Measurements from ENCODE around the gene TRIM33. TPM values are rescaled to one million over a fixed set of nuclear protein-coding genes. Genes with fewer than 3 reads are reported as not detected.

TRIM33 gene
- total and polyA plus RNA-seq, 2 of the 13 experiments (the other 11 are each of a cell fraction or from before 2014, with no cell fraction given): 35.5 to 42.2 TPM

- no peak for TF ChIP-seq HHEX (CRISPR knock-in tag; IDR thresholded peaks at IDR 0.05)
- peak; percentile 68; the same call in 1 of the 2 replicates for TF ChIP-seq FOXJ3 (CRISPR knock-in tag; IDR thresholded peaks at IDR 0.05; ENCODE audit: borderline replicate concordance)
- no peak for TF ChIP-seq ATF1 (CRISPR knock-in tag; IDR thresholded peaks at IDR 0.05)
- no peak for TF ChIP-seq ZNF703 (CRISPR knock-in tag; IDR thresholded peaks at IDR 0.05; ENCODE audit: borderline replicate concordance)
- no peak; the same call in 1 of the 2 replicates for TF ChIP-seq AHDC1 (CRISPR knock-in tag; IDR thresholded peaks at IDR 0.05; ENCODE audit: borderline replicate concordance)
- TF ChIP-seq BRD4 (CRISPR knock-in tag; IDR thresholded peaks at IDR 0.05): no peak
- no peak for TF ChIP-seq CTCF (CRISPR knock-in tag; IDR thresholded peaks at IDR 0.05)
- no peak for TF ChIP-seq NFYB (CRISPR knock-in tag; IDR thresholded peaks at IDR 0.05)
- no peak for TF ChIP-seq KDM4B (CRISPR knock-in tag; IDR thresholded peaks at IDR 0.05)
- TF ChIP-seq ZNF264 (CRISPR knock-in tag; IDR thresholded peaks at IDR 0.05): no peak
- TF ChIP-seq SAP130 (CRISPR knock-in tag; IDR thresholded peaks at IDR 0.05; ENCODE audit: low read depth): peak; percentile 55; the same call in 1 of the 2 replicates
- no peak for TF ChIP-seq ZSCAN31 (CRISPR knock-in tag; IDR thresholded peaks at IDR 0.05; ENCODE audit: low read depth)
- TF ChIP-seq ZNF616 (CRISPR knock-in tag; IDR thresholded peaks at IDR 0.05; ENCODE audit: low read depth): no peak
- TF ChIP-seq FOXO1 (CRISPR knock-in tag; IDR thresholded peaks at IDR 0.05): 0 out of 2 replicates have a peak, but pooled peaks have one; percentile 23
- no peak for TF ChIP-seq MXD4 (CRISPR knock-in tag; IDR thresholded peaks at IDR 0.05)
- no peak for TF ChIP-seq NR1H2 (CRISPR knock-in tag; IDR thresholded peaks at IDR 0.05; ENCODE audit: borderline replicate concordance, low read depth)
- TF ChIP-seq SKIL (CRISPR knock-in tag; IDR thresholded peaks at IDR 0.05; ENCODE audit: borderline replicate concordance): no peak
- TF ChIP-seq HOXA9 (CRISPR knock-in tag; IDR thresholded peaks at IDR 0.05; ENCODE audit: borderline replicate concordance): no peak
- TF ChIP-seq ZSCAN30 (CRISPR knock-in tag; IDR thresholded peaks at IDR 0.05): no peak
- TF ChIP-seq THAP8 (CRISPR knock-in tag; IDR thresholded peaks at IDR 0.05; ENCODE audit: borderline replicate concordance): no peak
- TF ChIP-seq ZNF879 (CRISPR knock-in tag; IDR thresholded peaks at IDR 0.05): no peak
- TF ChIP-seq FOSL2 (CRISPR knock-in tag; IDR thresholded peaks at IDR 0.05): 0 out of 2 replicates have a peak, but pooled peaks have one; percentile 35
Observed at GRCh38 chr1:114457675-114458236, 53.2 kb downstream of the TRIM33 start (continued).
